Mesenchymal stem cell (in vitro differentiated cells and primary cell): ENCODE results near the gene LEFTY1.
A peak's percentile ranks its signal among the peaks of the same experiment; 100 is the strongest.

ENCODE experiments used
- DNase-seq: peaks from one replicate; pipeline ENCODE4 v3.0.0-alpha.2; 2013
- H2AFZ ChIP-seq: one replicate; pipeline ENCODE4 v1.6.1; 2013; ENCODE audit warnings: low read depth, mild to moderate bottlenecking, control low read depth, inconsistent platforms, low read length, moderate library complexity
- H2AK5ac ChIP-seq: 2 replicates; pipeline ENCODE4 v1.6.1; 2013; ENCODE audit warnings: low read length, moderate library complexity, mild to moderate bottlenecking, inconsistent platforms; ENCODE audit not compliant: severe bottlenecking
- H2BK120ac ChIP-seq: one replicate; pipeline ENCODE4 v1.6.1; 2013; ENCODE audit warnings: low read depth, mild to moderate bottlenecking, inconsistent platforms, low read length, moderate library complexity
- H2BK12ac ChIP-seq, 2 experiments: one replicate each; pipeline ENCODE4 v1.6.1; 2013; ENCODE audit warnings: inconsistent platforms in 2 of 2, low read length in 2 of 2, mild to moderate bottlenecking in 2 of 2, moderate library complexity in 2 of 2, control low read depth in 1 of 2
- H2BK15ac ChIP-seq: one replicate; pipeline ENCODE4 v1.6.1; 2013; ENCODE audit warnings: mild to moderate bottlenecking, low read depth, inconsistent platforms; ENCODE audit not compliant: poor library complexity, severe bottlenecking
- H2BK5ac ChIP-seq: 2 replicates; pipeline ENCODE4 v1.6.1; 2013; ENCODE audit warnings: low read depth, mild to moderate bottlenecking, low read length, control low read depth, inconsistent platforms; ENCODE audit not compliant: poor library complexity, severe bottlenecking
- H3K14ac ChIP-seq, 2 experiments: one replicate each; pipeline ENCODE4 v1.6.1; 2013; ENCODE audit warnings: inconsistent platforms in 2 of 2, low read length in 2 of 2, control low read depth in 1 of 2, mild to moderate bottlenecking in 1 of 2, moderate library complexity in 1 of 2
- H3K18ac ChIP-seq, 2 experiments: one replicate each; pipeline ENCODE4 v1.6.1; 2013; ENCODE audit warnings: inconsistent platforms in 2 of 2, low read length in 2 of 2, control low read depth in 1 of 2, low read depth in 1 of 2, mild to moderate bottlenecking in 1 of 2
- H3K23ac ChIP-seq, 2 experiments: one replicate each; pipeline ENCODE4 v1.6.1; 2013; ENCODE audit warnings: inconsistent platforms in 2 of 2, low read length in 2 of 2, mild to moderate bottlenecking in 2 of 2, moderate library complexity in 2 of 2, control low read depth in 1 of 2
- H3K27ac ChIP-seq: 2 replicates; pipeline ENCODE4 v1.5.1; 2013; ENCODE audit warnings: mild to moderate bottlenecking, moderate library complexity, low read length, control low read depth, inconsistent platforms; ENCODE audit not compliant: poor library complexity, severe bottlenecking
- H3K27me3 ChIP-seq, 2 experiments: 2 replicates each; pipeline versions ENCODE4 v1.6.1 to v1.7.0; 2013; ENCODE audit warnings: low read length in 2 of 2, mild to moderate bottlenecking in 2 of 2, moderate library complexity in 2 of 2, control low read depth in 1 of 2, inconsistent platforms in 1 of 2; ENCODE audit not compliant: control insufficient read depth in 1 of 2, insufficient read depth in 1 of 2
- H3K36me3 ChIP-seq, 2 experiments: 2 replicates each; pipeline versions ENCODE4 v1.6.1 to v1.7.0; 2013; ENCODE audit warnings: low read length in 2 of 2, control low read depth in 1 of 2, inconsistent platforms in 1 of 2, low read depth in 1 of 2, mild to moderate bottlenecking in 1 of 2; ENCODE audit not compliant: insufficient read depth in 2 of 2, control insufficient read depth in 1 of 2
- H3K4ac ChIP-seq, 2 experiments: one replicate each; pipeline ENCODE4 v1.6.1; 2013; ENCODE audit warnings: inconsistent platforms in 2 of 2, low read length in 2 of 2, mild to moderate bottlenecking in 2 of 2, moderate library complexity in 2 of 2, control low read depth in 1 of 2, low read depth in 1 of 2
- H3K4me1 ChIP-seq: 2 replicates; pipeline ENCODE4 v1.6.1; 2013; ENCODE audit warnings: low read depth, low read length, control low read depth; ENCODE audit not compliant: control insufficient read depth, insufficient read depth
- H3K4me2 ChIP-seq: 2 replicates; pipeline ENCODE4 v1.6.1; 2013; ENCODE audit warnings: low read length, mild to moderate bottlenecking, inconsistent platforms; ENCODE audit not compliant: poor library complexity, severe bottlenecking
- H3K4me3 ChIP-seq, 2 experiments: 2 replicates each; pipeline versions ENCODE4 v1.5.1 to v1.7.0; 2013; ENCODE audit warnings: low read length in 2 of 2, mild to moderate bottlenecking in 2 of 2, control low read depth in 1 of 2, low read depth in 1 of 2; ENCODE audit not compliant: insufficient read depth in 1 of 2
- H3K79me1 ChIP-seq: replicated peaks from 2 replicates; pipeline ENCODE4 v1.6.1; 2013; ENCODE audit warnings: mild to moderate bottlenecking, control low read depth, low read length, inconsistent platforms; ENCODE audit not compliant: poor library complexity, severe bottlenecking
- H3K9ac ChIP-seq: 2 replicates; pipeline ENCODE4 v1.7.0; 2013; ENCODE audit warnings: mild to moderate bottlenecking, low read length, moderate library complexity
- H3K9me3 ChIP-seq: 2 replicates; pipeline ENCODE4 v1.7.0; 2013; ENCODE audit warnings: mild to moderate bottlenecking, low read length; ENCODE audit not compliant: control insufficient read depth
- H4K8ac ChIP-seq: one replicate; pipeline ENCODE4 v1.6.1; 2013; ENCODE audit warnings: inconsistent platforms, mild to moderate bottlenecking, low read length, moderate library complexity
- H4K91ac ChIP-seq: one replicate; pipeline ENCODE4 v1.6.1; 2013; ENCODE audit warnings: mild to moderate bottlenecking, low read length, inconsistent platforms
- WGBS: methylation state at CpG from one replicate; pipeline ENCODE4 v1.1.7; 2013; ENCODE audit warnings: mixed read lengths; 5-methylcytosine and 5-hydroxymethylcytosine counted together

The LEFTY1 gene

GRCh38 chr1:225880636-225881035 lies 8.3 kb downstream of the LEFTY1 start:
- 93% methylated on average over 5 of the region's 5 CpGs for WGBS

GRCh38 chr1:225880222-225880588 lies 8.7 kb downstream of the LEFTY1 start:
- H2BK12ac ChIP-seq: no peak overlapping the region
- H3K9me3 ChIP-seq: no peaks in the 10 kb centered on the region
- no peak overlapping the region for H3K4ac ChIP-seq
- no peak overlapping the region for H2BK15ac ChIP-seq
- H3K4me1 ChIP-seq: peaks cover 24% of the 10 kb centered on the region
- H3K27ac ChIP-seq: no peak overlapping the region
- H3K23ac ChIP-seq: peak overlapping the region in 1 of 2 experiments; percentile 14
- no peak overlapping the region for H3K9ac ChIP-seq
- no peak overlapping the region for H2BK5ac ChIP-seq
- no peaks in the 10 kb centered on the region for H3K27me3 ChIP-seq
- no peak overlapping the region for H3K4me3 ChIP-seq
- no peak overlapping the region for H3K18ac ChIP-seq
- H3K79me1 ChIP-seq: peaks cover 29% of the 10 kb centered on the region
- H4K8ac ChIP-seq: no peak overlapping the region
- H3K36me3 ChIP-seq: peaks cover 9 to 14% of the 10 kb centered on the region in 2 experiments
- H2BK120ac ChIP-seq: no peak overlapping the region
- DNase-seq: no peak
- 90% methylated on average over 2 of the region's 2 CpGs for WGBS
- H2AK5ac ChIP-seq: no peak overlapping the region
- no peak overlapping the region for H4K91ac ChIP-seq
- H3K4me2 ChIP-seq: no peak overlapping the region
- H2AFZ ChIP-seq: no peak overlapping the region
- H3K14ac ChIP-seq: peak overlapping the region in 1 of 2 experiments; percentile 2

More at GRCh38 chr1:225880636-225881035, 8.3 kb downstream of the LEFTY1 start:
- Histone ChIP-seq H3K9ac (peak overlapping the region; percentile 95), H2BK120ac (no peak overlapping the region), H4K91ac (no peak overlapping the region), H3K18ac (no peak overlapping the region), H3K4me3 (peak overlapping the region in 1 of 2 experiments; percentile 96), H2AFZ (no peak overlapping the region), H2BK12ac (peak overlapping the region in 1 of 2 experiments; percentile 15), H3K4me1 (peaks cover 21% of the 10 kb centered on the region), H3K4ac (no peak overlapping the region), H2BK15ac (no peak overlapping the region), H3K27ac (no peak overlapping the region), H2AK5ac (no peak overlapping the region), H3K23ac (no peak overlapping the region), H3K4me2 (no peak overlapping the region), H3K27me3 (no peaks in the 10 kb centered on the region), H4K8ac (no peak overlapping the region), H3K14ac (peak overlapping the region in 1 of 2 experiments; percentile 2), H3K79me1 (peaks cover 28% of the 10 kb centered on the region), H3K36me3 (peaks cover 9 to 10% of the 10 kb centered on the region in 2 experiments), H2BK5ac (no peak overlapping the region), H3K9me3 (no peaks in the 10 kb centered on the region)
- DNase-seq: no peak

DNA sequence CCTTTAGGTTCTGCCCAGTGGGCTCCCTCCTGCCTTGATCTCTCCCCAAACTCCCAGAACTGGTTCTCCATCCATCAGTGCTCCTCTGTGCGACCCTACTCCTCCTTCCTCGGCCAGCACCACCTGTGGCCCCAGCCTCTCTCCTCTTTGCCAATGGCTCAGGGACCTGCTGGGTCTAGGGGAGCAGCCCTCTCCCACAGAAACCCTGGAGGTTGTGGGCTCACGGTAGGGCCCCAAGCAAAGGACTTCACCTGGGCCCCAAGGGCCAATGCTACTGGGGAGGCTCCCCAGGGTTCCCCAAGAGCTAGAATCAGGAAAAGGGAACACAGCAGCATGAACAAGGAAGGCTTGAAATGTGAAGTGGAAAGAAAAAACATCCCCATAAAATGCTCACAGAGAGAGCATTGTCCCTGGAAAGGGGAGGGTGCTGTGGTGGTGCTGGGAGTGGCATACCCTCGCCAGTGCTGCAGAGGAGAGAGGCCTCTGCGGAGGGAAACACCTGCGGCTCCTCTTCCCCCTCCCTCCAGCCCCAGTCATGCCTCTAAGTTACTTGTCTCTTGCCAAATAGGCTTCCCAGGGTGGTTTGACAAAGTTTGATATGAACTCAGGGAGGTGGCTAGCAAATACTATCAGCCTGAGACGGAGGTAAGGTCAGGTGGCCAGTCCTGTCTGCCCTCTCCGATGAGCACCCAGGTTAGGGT lies 9.3 kb downstream of the LEFTY1 start:
- H2BK15ac ChIP-seq: no peak overlapping the region

DNA sequence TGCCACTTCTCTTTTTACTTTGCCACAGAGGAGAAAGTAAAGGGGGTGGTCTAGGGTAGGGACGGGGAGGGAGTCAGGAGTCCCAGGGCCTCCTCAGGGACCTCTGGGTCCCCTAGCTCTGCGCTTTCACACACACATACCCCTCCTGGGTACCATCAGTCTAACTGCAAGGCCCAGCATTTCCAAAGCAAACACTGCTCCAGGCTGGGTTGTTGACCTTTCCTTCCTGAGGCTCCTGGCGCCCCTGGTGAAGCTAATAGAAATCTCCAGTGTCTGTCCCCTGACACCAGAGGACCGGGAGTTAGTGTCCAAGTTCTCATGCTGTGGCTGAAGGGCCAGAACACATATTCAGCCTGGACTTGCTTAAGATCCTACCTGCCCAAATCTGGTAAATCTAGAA lies 10.7 kb downstream of the LEFTY1 start:
- Histone ChIP-seq H3K27ac (no peak overlapping the region), H3K4me2 (no peak overlapping the region), H3K9me3 (no peaks in the 10 kb centered on the region), H3K4me3 (no peak overlapping the region), H2AK5ac (no peak overlapping the region), H4K91ac (no peak overlapping the region), H2AFZ (no peak overlapping the region), H3K36me3 (peaks cover 22 to 29% of the 10 kb centered on the region in 2 experiments), H3K14ac (no peak overlapping the region), H3K4ac (no peak overlapping the region), H3K79me1 (peaks cover 28% of the 10 kb centered on the region), H3K27me3 (no peaks in the 10 kb centered on the region), H2BK12ac (no peak overlapping the region), H4K8ac (no peak overlapping the region), H3K9ac (no peak overlapping the region), H3K23ac (no peak overlapping the region), H2BK120ac (no peak overlapping the region), H2BK15ac (no peak overlapping the region), H3K18ac (no peak overlapping the region), H2BK5ac (no peak overlapping the region), H3K4me1 (peaks cover 23% of the 10 kb centered on the region)
- DNase-seq: no peak
- 83% methylated on average over 4 of the region's 4 CpGs for WGBS

More for the DNA sequence above, 9.3 kb downstream of the LEFTY1 start:
- no peaks in the 10 kb centered on the region for H3K27me3 ChIP-seq
- no peak overlapping the region for H2AFZ ChIP-seq
- H3K18ac ChIP-seq: no peak overlapping the region
- no peaks in the 10 kb centered on the region for H3K9me3 ChIP-seq
- H3K36me3 ChIP-seq: peaks cover 9 to 16% of the 10 kb centered on the region in 2 experiments
- no peak overlapping the region for H2AK5ac ChIP-seq
- peaks cover 30% of the 10 kb centered on the region for H3K79me1 ChIP-seq
- no peak overlapping the region for H3K4me3 ChIP-seq
- no peak overlapping the region for H3K23ac ChIP-seq
- WGBS: 99% methylated on average over 5 of the region's 8 CpGs
- no peak overlapping the region for H4K91ac ChIP-seq
- no peak overlapping the region for H3K4me2 ChIP-seq
- peaks cover 26% of the 10 kb centered on the region for H3K4me1 ChIP-seq
- H2BK120ac ChIP-seq: no peak overlapping the region
- H3K27ac ChIP-seq: no peak overlapping the region
- H3K4ac ChIP-seq: no peak overlapping the region
- H3K9ac ChIP-seq: no peak overlapping the region
- DNase-seq: no peak
- no peak overlapping the region for H2BK5ac ChIP-seq
- no peak overlapping the region for H3K14ac ChIP-seq
- H2BK12ac ChIP-seq: no peak overlapping the region
- H4K8ac ChIP-seq: no peak overlapping the region
